Gastroesophageal sphincter (tissue), 3 donors: ENCODE results near the gene MAGED2.

Source experiments
- EP300 ChIP-seq: sonication (generic); formaldehyde crosslinking; IDR thresholded peaks from one replicate; pipeline ENCODE4 v1.6.1; 2017; ENCODE audit warnings: antibody characterized with exemption, mild to moderate bottlenecking
- POLR2A ChIP-seq, 2 donors: fragments of 450-650 bp; IDR thresholded peaks; one replicate each; pipeline ENCODE4 v1.6.1; 2017; ENCODE audit warnings: antibody characterized with exemption in 2 of 2, mild to moderate bottlenecking in 2 of 2, moderate library complexity in 1 of 2
- POLR2AphosphoS5 ChIP-seq: sonication (generic); formaldehyde crosslinking; IDR thresholded peaks from one replicate; pipeline ENCODE4 v1.6.1; 2017; ENCODE audit warnings: antibody characterized with exemption
- TF ChIP-seq, protein P1 (sequence below), 4 experiments: fragments of 200-600 bp in 2 of 4; fragments of 450-650 bp in 2 of 4; sonication (generic) in 1 of 4; IDR thresholded peaks; one replicate each; pipeline ENCODE4 v1.5.1; 2017 to 2019; ENCODE audit warnings: antibody characterized with exemption in 4 of 4, mild to moderate bottlenecking in 2 of 4, moderate library complexity in 2 of 4

DNA sequence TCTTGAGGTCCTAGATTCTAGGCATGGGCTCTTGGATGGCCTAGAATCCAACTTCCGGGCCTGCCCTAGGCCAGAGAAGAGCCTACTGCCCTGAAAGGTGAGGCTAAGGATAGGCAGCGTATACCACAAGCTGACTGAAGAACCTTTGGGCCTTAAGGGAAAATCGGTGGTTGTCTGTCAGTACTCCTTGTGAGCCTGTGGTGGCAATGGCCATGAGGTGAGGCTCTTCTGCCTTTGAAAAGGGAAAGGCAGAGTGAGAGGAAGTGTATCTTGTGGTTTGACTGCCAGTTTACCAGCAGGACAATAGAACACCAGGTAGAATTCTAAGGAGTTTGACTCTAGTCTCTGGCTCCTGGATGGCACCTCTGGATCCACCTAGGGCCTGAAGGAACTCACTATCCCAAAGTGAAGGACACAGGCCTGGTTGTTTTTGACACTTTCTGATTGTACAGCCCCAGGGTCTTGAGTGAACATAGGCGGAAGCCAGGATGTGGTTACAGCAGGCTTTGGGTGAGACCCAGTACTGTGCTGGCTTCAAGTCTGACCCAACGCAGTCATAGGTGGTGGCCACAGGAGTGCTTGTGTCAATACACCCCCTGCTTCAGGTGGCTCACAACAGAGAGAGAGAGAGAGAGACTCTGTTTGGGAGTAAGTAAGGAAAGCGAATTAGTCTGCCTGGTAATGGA is 30.4 kb upstream of the MAGED2 start:
- TF ChIP-seq EP300 = no peak
- no peak for TF ChIP-seq POLR2AphosphoS5
- TF ChIP-seq, protein P1, sequence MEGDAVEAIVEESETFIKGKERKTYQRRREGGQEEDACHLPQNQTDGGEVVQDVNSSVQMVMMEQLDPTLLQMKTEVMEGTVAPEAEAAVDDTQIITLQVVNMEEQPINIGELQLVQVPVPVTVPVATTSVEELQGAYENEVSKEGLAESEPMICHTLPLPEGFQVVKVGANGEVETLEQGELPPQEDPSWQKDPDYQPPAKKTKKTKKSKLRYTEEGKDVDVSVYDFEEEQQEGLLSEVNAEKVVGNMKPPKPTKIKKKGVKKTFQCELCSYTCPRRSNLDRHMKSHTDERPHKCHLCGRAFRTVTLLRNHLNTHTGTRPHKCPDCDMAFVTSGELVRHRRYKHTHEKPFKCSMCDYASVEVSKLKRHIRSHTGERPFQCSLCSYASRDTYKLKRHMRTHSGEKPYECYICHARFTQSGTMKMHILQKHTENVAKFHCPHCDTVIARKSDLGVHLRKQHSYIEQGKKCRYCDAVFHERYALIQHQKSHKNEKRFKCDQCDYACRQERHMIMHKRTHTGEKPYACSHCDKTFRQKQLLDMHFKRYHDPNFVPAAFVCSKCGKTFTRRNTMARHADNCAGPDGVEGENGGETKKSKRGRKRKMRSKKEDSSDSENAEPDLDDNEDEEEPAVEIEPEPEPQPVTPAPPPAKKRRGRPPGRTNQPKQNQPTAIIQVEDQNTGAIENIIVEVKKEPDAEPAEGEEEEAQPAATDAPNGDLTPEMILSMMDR (IDR thresholded peaks at IDR 0.05) = no peak
- no peak for TF ChIP-seq POLR2A (IDR thresholded peaks at IDR 0.05)
